GM12864 (cell line): Measurements from ENCODE around the gene ERC2.

Experiments used
- DNase-seq: peaks from one replicate; pipeline ENCODE4 v3.0.0-alpha.2; 2011; ENCODE audit warnings: low read depth
- H3K4me3 ChIP-seq: 2 replicates; pipeline ENCODE4 v1.5.1; 2011; ENCODE audit warnings: mild to moderate bottlenecking, low read depth, low read length, control low read depth
- TF ChIP-seq, protein P1 (sequence below): IDR thresholded peaks from 2 replicates; pipeline ENCODE4 v1.5.1; 2011; ENCODE audit warnings: low read depth, mild to moderate bottlenecking, moderate library complexity, low read length, control low read depth, inconsistent platforms; ENCODE audit errors: missing control alignments

Gene ERC2

DNA sequence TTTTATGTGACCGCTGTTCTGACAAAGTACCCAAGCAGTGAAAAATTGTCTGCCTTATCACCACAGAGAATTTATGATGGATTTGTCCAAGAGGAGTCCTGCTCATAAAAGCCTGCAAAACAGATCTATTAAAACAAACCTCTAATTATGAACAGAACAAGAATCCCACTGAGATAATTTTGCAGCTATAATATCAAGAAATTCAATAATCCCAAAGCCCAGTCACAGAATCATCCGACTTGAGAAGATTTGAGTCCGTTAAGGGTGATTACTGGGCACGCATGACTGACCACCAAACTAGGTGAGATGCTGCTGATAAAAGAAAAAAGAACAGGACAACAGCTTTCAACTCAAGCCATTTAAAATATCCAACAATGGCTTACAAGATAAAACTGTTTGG, 750.2 kb downstream of the ERC2 start:
- TF ChIP-seq, protein P1, sequence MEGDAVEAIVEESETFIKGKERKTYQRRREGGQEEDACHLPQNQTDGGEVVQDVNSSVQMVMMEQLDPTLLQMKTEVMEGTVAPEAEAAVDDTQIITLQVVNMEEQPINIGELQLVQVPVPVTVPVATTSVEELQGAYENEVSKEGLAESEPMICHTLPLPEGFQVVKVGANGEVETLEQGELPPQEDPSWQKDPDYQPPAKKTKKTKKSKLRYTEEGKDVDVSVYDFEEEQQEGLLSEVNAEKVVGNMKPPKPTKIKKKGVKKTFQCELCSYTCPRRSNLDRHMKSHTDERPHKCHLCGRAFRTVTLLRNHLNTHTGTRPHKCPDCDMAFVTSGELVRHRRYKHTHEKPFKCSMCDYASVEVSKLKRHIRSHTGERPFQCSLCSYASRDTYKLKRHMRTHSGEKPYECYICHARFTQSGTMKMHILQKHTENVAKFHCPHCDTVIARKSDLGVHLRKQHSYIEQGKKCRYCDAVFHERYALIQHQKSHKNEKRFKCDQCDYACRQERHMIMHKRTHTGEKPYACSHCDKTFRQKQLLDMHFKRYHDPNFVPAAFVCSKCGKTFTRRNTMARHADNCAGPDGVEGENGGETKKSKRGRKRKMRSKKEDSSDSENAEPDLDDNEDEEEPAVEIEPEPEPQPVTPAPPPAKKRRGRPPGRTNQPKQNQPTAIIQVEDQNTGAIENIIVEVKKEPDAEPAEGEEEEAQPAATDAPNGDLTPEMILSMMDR: no peak
- no peak for DNase-seq
- H3K4me3 ChIP-seq: no peak overlapping the region

DNA sequence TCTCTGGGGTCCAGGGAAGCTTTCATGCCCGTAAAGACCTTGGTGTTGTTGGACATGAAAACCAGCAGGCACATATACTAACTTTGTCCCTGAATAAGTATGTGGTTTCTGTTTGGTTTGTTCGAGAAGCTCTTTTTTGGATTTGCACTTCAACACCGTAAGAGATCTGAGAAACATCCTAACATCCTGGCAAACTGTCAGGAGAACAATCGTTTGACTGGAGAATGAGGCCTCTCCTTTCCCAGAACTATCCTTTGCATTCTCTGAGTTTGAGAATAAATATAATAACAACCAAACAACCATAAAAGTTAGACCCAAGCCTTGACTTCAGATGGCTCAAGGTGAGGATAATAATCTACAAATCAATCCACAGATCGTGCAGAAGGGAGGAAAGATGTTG, 750.8 kb downstream of the ERC2 start:
- no peak overlapping the region for H3K4me3 ChIP-seq
- TF ChIP-seq, protein P1: no peak
- DNase-seq: no peak

DNA sequence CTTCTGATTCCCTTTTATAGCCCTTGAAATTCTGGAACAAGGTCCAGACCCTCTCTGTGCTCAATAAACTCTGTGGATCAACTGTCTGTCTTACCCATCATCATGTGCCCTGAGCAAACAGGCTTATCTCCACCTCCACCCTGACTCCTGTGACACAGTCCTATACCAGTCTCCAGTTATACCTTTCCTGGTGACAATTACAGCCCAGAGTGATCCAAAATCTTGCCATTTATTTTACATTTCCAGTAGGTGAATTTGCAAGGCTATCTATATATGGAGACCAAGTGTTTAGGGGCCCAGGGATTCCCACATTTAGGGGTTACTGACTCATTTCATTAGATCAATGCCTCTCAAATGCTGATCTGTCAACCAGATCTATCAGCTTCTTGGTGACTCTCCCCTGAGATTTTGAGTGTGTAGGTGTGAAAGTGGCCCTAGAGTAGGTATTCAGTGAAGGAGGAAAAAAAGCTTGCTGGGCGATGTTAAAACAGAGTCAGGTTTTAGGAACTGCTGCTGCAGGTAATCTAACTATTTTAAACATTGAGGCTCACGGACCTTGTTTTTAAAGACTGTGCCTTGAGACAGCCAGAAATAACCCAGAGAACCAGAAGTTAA, 751.5 kb downstream of the ERC2 start:
- no peak overlapping the region for H3K4me3 ChIP-seq
- no peak for DNase-seq
- TF ChIP-seq, protein P1: no peak

DNA sequence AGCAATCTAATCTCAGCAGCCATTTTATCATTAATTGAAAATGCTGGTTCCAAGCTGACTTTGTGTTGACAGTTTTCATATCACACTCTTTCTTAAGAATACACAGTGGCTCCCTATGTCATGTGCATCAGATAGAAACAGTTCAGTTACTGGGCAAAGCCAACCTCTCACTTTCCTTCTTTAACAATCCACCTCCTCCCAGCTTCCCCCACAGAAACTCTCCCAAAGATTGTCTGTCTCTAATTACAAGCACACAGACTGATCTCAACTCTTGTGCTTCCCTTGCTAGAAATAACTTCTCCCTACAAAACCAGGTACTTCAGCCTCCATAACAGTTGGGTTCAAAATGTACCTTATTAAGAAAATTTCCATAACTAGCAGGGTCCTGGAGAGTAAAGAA, 752.2 kb downstream of the ERC2 start:
- TF ChIP-seq, protein P1: no peak
- no peak overlapping the region for H3K4me3 ChIP-seq
- no peak for DNase-seq

DNA sequence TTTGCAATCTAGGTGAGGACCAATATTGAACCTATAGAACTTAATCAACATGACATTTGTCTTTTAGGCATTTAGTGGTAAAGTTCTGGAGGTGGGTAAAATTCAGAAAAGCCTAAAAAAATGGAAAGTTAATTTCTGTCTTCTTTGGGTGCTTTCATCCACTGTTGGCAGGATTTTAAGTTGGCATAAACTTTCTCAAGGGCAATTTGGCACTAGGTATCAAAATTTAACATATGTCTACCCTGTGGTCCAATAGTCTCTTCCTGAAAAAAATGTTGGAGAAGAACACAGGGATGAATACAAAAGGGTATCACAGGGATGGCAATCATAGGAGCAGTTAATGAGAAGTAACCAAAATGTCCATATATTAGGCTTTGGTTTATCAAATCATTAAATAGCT, 754.2 kb downstream of the ERC2 start:
- TF ChIP-seq, protein P1: no peak
- no peak for DNase-seq
- no peak overlapping the region for H3K4me3 ChIP-seq

DNA sequence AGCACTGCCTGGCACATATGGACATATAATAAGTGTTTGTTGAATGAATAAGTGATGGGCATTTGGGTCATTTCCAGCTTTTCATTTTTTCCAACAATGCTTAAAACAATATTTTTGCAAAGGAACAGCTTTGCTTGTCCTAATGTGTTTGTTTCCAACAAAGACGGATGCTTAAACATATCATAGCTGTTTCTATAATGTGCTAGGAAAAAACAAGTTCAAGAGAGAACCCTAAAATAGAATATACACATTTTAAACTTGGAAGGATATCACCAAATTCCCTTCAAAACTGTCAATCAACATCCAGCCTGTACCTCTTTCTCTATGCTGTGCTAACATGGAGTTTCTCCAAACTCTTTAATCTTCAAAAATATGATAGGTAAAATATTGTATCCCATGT, 756.6 kb downstream of the ERC2 start:
- no peak for DNase-seq
- TF ChIP-seq, protein P1: no peak
- no peak overlapping the region for H3K4me3 ChIP-seq

DNA sequence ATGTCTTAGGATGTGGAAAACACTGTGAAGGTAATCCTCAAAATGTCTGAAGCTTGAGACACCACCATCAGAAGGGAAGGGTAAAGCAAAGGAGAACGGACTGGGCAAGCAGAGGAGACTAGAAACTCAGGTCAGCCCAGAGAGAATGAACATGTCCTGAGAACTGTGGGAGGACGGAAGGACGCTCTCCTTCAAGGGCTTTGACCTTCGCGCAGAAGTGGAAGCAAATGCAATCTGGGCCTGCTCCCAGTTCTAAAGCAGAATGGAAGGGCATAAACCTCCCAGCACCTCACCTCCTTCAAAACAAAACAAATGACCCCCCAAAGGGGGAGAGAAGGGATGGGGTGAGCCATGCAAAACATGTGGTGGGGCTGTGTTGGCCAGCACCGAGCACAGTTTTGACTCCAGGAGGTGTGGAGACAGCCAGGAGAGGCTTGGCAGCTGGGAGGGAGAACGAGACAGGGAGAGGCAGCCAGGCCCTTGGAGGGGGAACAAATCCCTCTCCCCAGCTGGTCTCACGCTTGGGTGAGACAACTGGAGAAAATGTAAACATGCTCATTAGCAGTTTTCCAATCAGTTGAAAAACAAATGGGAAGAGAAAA, 758.8 kb downstream of the ERC2 start:
- H3K4me3 ChIP-seq: no peak overlapping the region
- TF ChIP-seq, protein P1: no peak
- no peak for DNase-seq
